ENCODE measurements around the gene PWP2.

DNA sequence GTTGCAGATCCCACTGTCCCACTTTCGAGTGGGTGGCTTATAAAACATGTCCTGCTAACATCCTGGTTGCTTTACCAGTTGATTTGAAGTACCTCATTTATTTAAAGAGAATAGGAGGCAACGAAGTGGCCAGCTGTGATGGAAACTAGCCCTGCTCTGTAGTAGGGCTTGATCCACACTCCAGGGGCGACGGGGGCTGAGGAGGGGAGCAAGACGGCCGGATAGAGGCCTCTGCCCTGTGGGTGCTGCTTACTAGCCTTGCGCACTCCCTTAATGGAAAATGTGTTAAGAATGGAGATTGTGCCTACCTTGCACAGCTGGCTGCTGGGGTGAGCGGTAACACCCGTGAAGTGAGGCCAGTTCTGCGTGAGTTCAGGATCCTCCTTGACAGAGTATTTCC lies 41.1 kb upstream of the PWP2 start:
- TF ChIP-seq, protein P1, sequence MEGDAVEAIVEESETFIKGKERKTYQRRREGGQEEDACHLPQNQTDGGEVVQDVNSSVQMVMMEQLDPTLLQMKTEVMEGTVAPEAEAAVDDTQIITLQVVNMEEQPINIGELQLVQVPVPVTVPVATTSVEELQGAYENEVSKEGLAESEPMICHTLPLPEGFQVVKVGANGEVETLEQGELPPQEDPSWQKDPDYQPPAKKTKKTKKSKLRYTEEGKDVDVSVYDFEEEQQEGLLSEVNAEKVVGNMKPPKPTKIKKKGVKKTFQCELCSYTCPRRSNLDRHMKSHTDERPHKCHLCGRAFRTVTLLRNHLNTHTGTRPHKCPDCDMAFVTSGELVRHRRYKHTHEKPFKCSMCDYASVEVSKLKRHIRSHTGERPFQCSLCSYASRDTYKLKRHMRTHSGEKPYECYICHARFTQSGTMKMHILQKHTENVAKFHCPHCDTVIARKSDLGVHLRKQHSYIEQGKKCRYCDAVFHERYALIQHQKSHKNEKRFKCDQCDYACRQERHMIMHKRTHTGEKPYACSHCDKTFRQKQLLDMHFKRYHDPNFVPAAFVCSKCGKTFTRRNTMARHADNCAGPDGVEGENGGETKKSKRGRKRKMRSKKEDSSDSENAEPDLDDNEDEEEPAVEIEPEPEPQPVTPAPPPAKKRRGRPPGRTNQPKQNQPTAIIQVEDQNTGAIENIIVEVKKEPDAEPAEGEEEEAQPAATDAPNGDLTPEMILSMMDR (IDR thresholded peaks at IDR 0.05) = no peak
- no peak for TF ChIP-seq POLR2AphosphoS5 (IDR thresholded peaks at IDR 0.05)
